Measurements from ENCODE around the gene ALKBH5.

DNA sequence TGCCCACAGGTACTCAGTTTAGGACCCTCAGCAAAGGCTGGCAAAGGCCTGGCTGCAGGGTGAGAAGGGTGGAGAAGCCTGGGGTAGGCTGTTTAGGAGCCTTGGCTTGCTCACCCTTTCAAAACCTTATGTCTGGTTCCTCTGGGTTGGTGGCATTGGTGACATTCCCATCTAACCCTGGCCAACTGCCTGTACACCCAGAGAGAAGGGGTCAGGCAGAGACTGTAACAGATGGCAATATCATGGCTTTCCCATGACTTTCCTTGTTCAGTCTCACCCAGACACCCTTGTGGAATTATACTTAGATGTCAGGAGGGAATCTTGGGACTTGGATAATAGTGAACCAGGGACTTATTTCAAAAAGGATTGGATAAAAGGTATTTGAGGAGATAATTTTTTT, 23.3 kb downstream of the ALKBH5 start:
- TF ChIP-seq, protein P1, sequence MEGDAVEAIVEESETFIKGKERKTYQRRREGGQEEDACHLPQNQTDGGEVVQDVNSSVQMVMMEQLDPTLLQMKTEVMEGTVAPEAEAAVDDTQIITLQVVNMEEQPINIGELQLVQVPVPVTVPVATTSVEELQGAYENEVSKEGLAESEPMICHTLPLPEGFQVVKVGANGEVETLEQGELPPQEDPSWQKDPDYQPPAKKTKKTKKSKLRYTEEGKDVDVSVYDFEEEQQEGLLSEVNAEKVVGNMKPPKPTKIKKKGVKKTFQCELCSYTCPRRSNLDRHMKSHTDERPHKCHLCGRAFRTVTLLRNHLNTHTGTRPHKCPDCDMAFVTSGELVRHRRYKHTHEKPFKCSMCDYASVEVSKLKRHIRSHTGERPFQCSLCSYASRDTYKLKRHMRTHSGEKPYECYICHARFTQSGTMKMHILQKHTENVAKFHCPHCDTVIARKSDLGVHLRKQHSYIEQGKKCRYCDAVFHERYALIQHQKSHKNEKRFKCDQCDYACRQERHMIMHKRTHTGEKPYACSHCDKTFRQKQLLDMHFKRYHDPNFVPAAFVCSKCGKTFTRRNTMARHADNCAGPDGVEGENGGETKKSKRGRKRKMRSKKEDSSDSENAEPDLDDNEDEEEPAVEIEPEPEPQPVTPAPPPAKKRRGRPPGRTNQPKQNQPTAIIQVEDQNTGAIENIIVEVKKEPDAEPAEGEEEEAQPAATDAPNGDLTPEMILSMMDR (IDR thresholded peaks at IDR 0.05; ENCODE audit: insufficient read depth, low read depth, low read length): no peak
- TF ChIP-seq EZH2 (IDR thresholded peaks at IDR 0.05; ENCODE audit: insufficient read depth, low read length): no peak
